HepG2 (cell line): Measurements from ENCODE around the gene NDUFB8. TPM values are rescaled to one million over a fixed set of nuclear protein-coding genes. Genes with fewer than 3 reads are reported as not detected.

Experiments used
- ATAC-seq: fragments of 200-7000 bp; cut with Tn5 transposase; 3 replicates; pipeline ENCODE4 v1.9.1; 2020; ENCODE audit warnings: mild to moderate bottlenecking, moderate library complexity
- BruUV-seq: library from RNA; stranded (reverse); fragments of 400-500 nt; replicated peaks from 2 replicates; lab custom pipeline; 2021; lab: Mats Ljungman, UMichigan
- CTCF ChIA-PET: fragments of 300-600 bp; formaldehyde crosslinking; extraction: SDS; loops from one replicate; lab custom pipeline; 2021; ENCODE audit warnings: low total read pairs, inconsistent platforms, low intra/inter-chr PET ratio; lab: Yijun Ruan, JAX
- POLR2A ChIA-PET: fragments of 350-600 bp; sonication (Branson Sonifier 250); formaldehyde crosslinking; loops from one replicate; lab custom pipeline; 2020; ENCODE audit warnings: antibody characterized with exemption, inconsistent platforms; lab: Yijun Ruan, JAX
- DNase-seq: peaks from one replicate; pipeline ENCODE4 v3.0.0-alpha.2; 2015; ENCODE audit warnings: low spot score
- FAIRE-seq: peaks from 3 replicates; lab custom pipeline; 2011; peaks lifted over from hg19 to GRCh38; lab: Jason Lieb, UNC
- H2AFZ ChIP-seq: one replicate; pipeline ENCODE4 v1.6.1; 2011; ENCODE audit warnings: low read length, inconsistent platforms
- H3K27ac ChIP-seq: fragments of 300-600 bp; 3 replicates; pipeline ENCODE4 v1.8.0; 2011; ENCODE audit warnings: mixed run types, mild to moderate bottlenecking, mixed read lengths, low read length, inconsistent platforms; ENCODE audit not compliant: insufficient read depth; ENCODE audit errors: extremely low read length
- H3K27me3 ChIP-seq, 2 experiments: fragments of 200-600 bp in 1 of 2; 2 replicates in 1 of 2; 3 replicates in 1 of 2; pipeline versions ENCODE4 v1.6.0 to v1.8.0; 2011; ENCODE audit warnings: low read length in 2 of 2, mild to moderate bottlenecking in 2 of 2, moderate library complexity in 2 of 2, inconsistent platforms in 1 of 2; ENCODE audit not compliant: insufficient read depth in 2 of 2, control insufficient read depth in 1 of 2
- H3K36me3 ChIP-seq, 2 experiments: fragments of 200-600 bp in 1 of 2; replicated peaks in 1 of 2; 2 replicates in 1 of 2; 3 replicates in 1 of 2; pipeline versions ENCODE4 v1.5.1 to v1.8.0; 2011; ENCODE audit warnings: low read length in 2 of 2, inconsistent platforms in 1 of 2; ENCODE audit not compliant: insufficient read depth in 2 of 2, control insufficient read depth in 1 of 2
- H3K4me1 ChIP-seq: 2 replicates; pipeline ENCODE4 v1.5.1; 2012; ENCODE audit warnings: low read length, inconsistent platforms; ENCODE audit not compliant: insufficient read depth
- H3K4me2 ChIP-seq: 2 replicates; pipeline ENCODE4 v1.6.0; 2011; ENCODE audit warnings: low read depth, low read length, inconsistent platforms
- H3K4me3 ChIP-seq, 3 experiments: fragments of 200-600 bp in 1 of 3; sonication (generic), shearing (Covaris generic) in 1 of 3; replicated peaks in 1 of 3; 2 replicates each; pipeline ENCODE4 v1.5.1; 2011 to 2016; ENCODE audit warnings: low read length in 3 of 3, inconsistent platforms in 2 of 3, low read depth in 2 of 3, mild to moderate bottlenecking in 2 of 3, control low read depth in 1 of 3, mixed read lengths in 1 of 3; ENCODE audit not compliant: insufficient read depth in 1 of 3
- H3K79me2 ChIP-seq: one replicate; pipeline ENCODE4 v1.6.1; 2011; ENCODE audit warnings: low read length, inconsistent platforms; ENCODE audit not compliant: insufficient read depth
- H3K9ac ChIP-seq: 2 replicates; pipeline ENCODE4 v1.6.0; 2011; ENCODE audit warnings: mild to moderate bottlenecking, low read depth, low read length, inconsistent platforms; ENCODE audit not compliant: insufficient read depth
- H3K9me3 ChIP-seq: 2 replicates; pipeline ENCODE4 v1.5.1; 2012; ENCODE audit warnings: mild to moderate bottlenecking, low read length
- H4K20me1 ChIP-seq: 2 replicates; pipeline ENCODE4 v1.6.0; 2011; ENCODE audit warnings: inconsistent platforms, mild to moderate bottlenecking, low read length, moderate library complexity; ENCODE audit not compliant: insufficient read depth
- EEA1 ChIP-seq: sonication (generic); formaldehyde crosslinking; IDR thresholded peaks from 2 replicates; pipeline ENCODE4 v1.5.1; 2020; ENCODE audit warnings: mild to moderate bottlenecking, missing genetic modification reagents, borderline replicate concordance
- MZF1 ChIP-seq: sonication (generic); formaldehyde crosslinking; IDR thresholded peaks from 2 replicates; pipeline ENCODE4 v1.8.1; 2023; ENCODE audit warnings: mild to moderate bottlenecking, missing genetic modification reagents, borderline replicate concordance
- PAX8 ChIP-seq: sonication (generic); formaldehyde crosslinking; IDR thresholded peaks from 2 replicates; pipeline ENCODE4 v1.8.0; 2022; ENCODE audit warnings: mild to moderate bottlenecking, missing genetic modification reagents, borderline replicate concordance
- PHB2 ChIP-seq: fragments of 450-650 bp; IDR thresholded peaks from 2 replicates; pipeline ENCODE4 v1.6.1; 2018; ENCODE audit not compliant: partially characterized antibody
- RFXAP ChIP-seq: sonication (generic); formaldehyde crosslinking; IDR thresholded peaks from 2 replicates; pipeline ENCODE4 v1.4.0; 2020; ENCODE audit warnings: missing genetic modification reagents, borderline replicate concordance
- ZNF225 ChIP-seq: sonication (generic); formaldehyde crosslinking; IDR thresholded peaks from 2 replicates; pipeline ENCODE4 v1.4.0; 2020; ENCODE audit warnings: mild to moderate bottlenecking, missing genetic modification reagents
- ZNF619 ChIP-seq: sonication (generic); formaldehyde crosslinking; IDR thresholded peaks from 2 replicates; pipeline ENCODE4 v1.4.0; 2020; ENCODE audit warnings: mild to moderate bottlenecking, missing genetic modification reagents
- WGBS: methylation state at CpG from one replicate; pipeline ENCODE4 v1.1.6; 2017; ENCODE audit warnings: low lambda C conversion rate; 5-methylcytosine and 5-hydroxymethylcytosine counted together
- in situ Hi-C: cut with HindIII; loops from 2 replicates; pipeline ENCODE4 v1.10.0; 2017; ENCODE audit warnings: low pct_unique_long_range_greater_than_20kb; ENCODE audit not compliant: extremely low pct_ligation_motif_present
- intact Hi-C: fragments of 100-400 bp; cut with micrococcal nuclease; formaldehyde crosslinking; loops from one replicate; pipeline ENCODE4 v1.10.0; 2022; ENCODE audit not compliant: unreplicated experiment
- polyA plus RNA-seq, 8 experiments: library from polyadenylated mRNA; depleted of rRNA in 3 of 8; stranded (reverse) in 7 of 8; unstranded in 1 of 8; fragments of >200 nt; fragmentation: Illumina TruSeq in 4 of 8; extraction: Trizol in 4 of 8; gene quantifications; 2 replicates each; pipeline versions ENCODE4 v1.2.1 to v1.2.3, GENCODE V29; 2011 to 2016; ENCODE audit warnings: low read depth in 4 of 8, missing spikeins in 1 of 8, mixed read lengths in 1 of 8; ENCODE audit not compliant: insufficient read depth in 1 of 8
- total RNA-seq, 5 experiments: library from RNA; depleted of rRNA; stranded (reverse); fragments of >200 nt; fragmentation: Illumina TruSeq; extraction: Trizol; gene quantifications; 2 replicates each; pipeline ENCODE4 v1.2.3, GENCODE V29; 2016; ENCODE audit warnings: low read depth in 1 of 5

NDUFB8 gene
- total and polyA plus RNA-seq, 2 of the 13 experiments (the other 11 are each of a cell fraction or from before 2014, with no cell fraction given) = 210 to 216 TPM

DNA sequence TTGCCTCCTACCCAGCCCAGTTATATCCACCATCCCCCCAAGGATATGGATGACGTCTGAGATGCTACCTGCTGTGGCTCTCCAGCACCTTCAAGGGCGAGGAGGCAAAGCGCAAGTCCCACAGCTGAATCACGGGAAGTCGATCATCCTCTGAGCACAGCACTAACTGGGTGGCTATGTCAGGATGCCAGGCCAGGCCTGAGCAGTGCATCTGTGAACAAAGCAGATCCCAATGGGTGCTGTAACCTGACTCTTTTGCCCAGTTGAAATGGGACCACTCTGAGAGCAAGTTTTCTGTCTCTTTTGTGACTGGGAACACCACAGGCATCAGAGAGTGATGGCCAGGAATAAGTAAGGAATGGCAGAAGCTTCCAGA lies 22.3 kb downstream of the NDUFB8 start (continued):
- TF ChIP-seq PAX8 (CRISPR knock-in tag) (no peak), ZNF619 (CRISPR knock-in tag) (no peak), EEA1 (CRISPR knock-in tag) (no peak)
- TF ChIP-seq, all 625 proteins: peak for 0

DNA sequence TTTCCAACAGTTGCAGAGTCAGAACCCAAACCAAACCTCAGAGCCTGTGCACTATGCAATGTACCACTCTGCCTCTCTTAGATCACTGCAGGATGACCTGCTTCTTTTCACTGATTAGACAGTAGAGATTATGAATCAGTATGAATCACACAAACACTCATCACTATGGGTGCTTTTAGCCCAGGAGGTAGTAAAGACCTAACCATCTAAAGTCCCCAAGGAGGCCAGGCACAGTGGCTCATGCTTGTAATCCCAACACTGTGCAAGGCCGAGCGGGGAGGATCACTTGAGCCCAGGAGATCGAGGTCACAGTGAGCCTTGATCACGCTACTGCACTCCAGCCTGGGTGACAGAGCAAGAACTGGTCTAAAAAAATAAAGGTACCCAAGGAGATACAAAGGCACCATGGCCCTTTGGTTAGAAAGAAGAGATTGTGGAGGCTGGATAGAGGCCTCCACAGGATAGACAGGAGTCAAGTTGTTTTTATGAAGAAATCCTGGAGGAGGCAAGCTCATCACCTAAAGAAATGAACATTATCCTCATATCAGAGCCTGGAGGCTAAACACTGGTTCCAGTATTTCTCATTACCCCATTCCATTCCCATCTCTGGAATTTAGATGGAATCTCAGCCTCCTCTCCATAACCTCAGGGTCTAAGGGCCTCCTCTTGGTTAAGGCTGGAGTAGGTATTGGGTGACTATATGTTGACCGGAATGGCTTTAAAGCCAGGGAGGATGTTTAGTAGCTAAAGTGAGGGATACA lies 22.9 kb downstream of the NDUFB8 start:
- ATAC-seq (no peak), DNase-seq (no peak), FAIRE-seq (no peak)
- in situ Hi-C loops = loop anchor here (5.0 kb wide), 2 partner anchors 69 to 164 kb away; no protein-coding TSS in a partner anchor
- no peak overlapping the region for H3K9ac ChIP-seq
- H3K79me2 ChIP-seq = no peaks in the 10 kb centered on the region
- H3K4me1 ChIP-seq = peaks cover 8% of the 10 kb centered on the region; the same call in 1 of the 2 replicates
- no peak overlapping the region for H3K4me3 ChIP-seq
- POLR2A ChIA-PET = no interaction called here
- no peaks in the 10 kb centered on the region for H3K36me3 ChIP-seq
- no peaks in the 10 kb centered on the region for H4K20me1 ChIP-seq
- no peak overlapping the region for H3K4me2 ChIP-seq
- CTCF ChIA-PET = interaction anchor here (2.2 to 2.7 kb wide), 2 partner anchors 73 to 168 kb away, joined by 7 to 26 read pairs; no protein-coding TSS in a partner anchor
- intact Hi-C loops = no loop called here
- no peaks in the 10 kb centered on the region for H3K9me3 ChIP-seq
- 95% methylated on average over 5 of the region's 5 CpGs for WGBS
- no peaks in the 10 kb centered on the region for H3K27me3 ChIP-seq
- H3K27ac ChIP-seq = no peak overlapping the region
- no TSS peak for BruUV-seq
- no peak overlapping the region for H2AFZ ChIP-seq
- TF ChIP-seq ZNF225 (CRISPR knock-in tag) (no peak), MZF1 (CRISPR knock-in tag) (no peak), PHB2 (no peak), RFXAP (CRISPR knock-in tag) (no peak)
